SK-MEL-5 (cell line): Measurements from ENCODE around the gene DNAH14. TPM values are rescaled to one million over a fixed set of nuclear protein-coding genes. Genes with fewer than 3 reads are reported as not detected.

Experiments
- DNase-seq: peaks from one replicate; pipeline ENCODE4 v3.0.0-alpha.2; 2016; ENCODE audit warnings: low read depth, low spot score
- in situ Hi-C: cut with HindIII; loops from 2 replicates; pipeline ENCODE4 v1.10.0; 2016; ENCODE audit warnings: low sequenced_read_pairs, high pct_unique_total_duplicates, low pct_unique_long_range_greater_than_20kb
- total RNA-seq: library from RNA; depleted of rRNA; stranded (reverse); fragments of >200 nt; shearing (Covaris generic); gene quantifications from 2 replicates; pipeline ENCODE4 v1.2.3, GENCODE V29; 2014

The DNAH14 gene
- total RNA-seq, 1 experiment from 2014 or later: 85.4 TPM

- no peak for DNase-seq
- in situ Hi-C loops: no loop called here
These were observed 492.6 kb downstream of the DNAH14 start for GRCh38 chr1:225422031-225422605.

- in situ Hi-C loops: no loop called here
- no peak for DNase-seq
These were observed 493.5 kb downstream of the DNAH14 start for GRCh38 chr1:225422795-225423517.

DNA sequence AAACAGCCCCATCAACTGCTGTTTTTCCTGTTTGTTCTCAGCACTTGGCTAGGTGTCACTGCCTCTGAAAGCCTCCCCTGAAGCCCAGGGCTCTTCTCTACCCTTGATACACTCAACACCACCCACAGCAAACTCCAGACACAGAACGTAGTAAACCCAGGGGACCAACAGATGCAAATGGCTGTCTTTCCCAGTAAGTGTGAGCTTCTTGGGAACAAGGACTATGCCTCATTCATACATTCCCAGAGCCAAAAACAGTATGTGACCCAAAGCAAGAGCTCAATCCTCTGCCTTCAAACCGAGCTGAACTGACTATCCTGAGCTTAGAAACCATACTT lies 494.0 kb downstream of the DNAH14 start:
- in situ Hi-C loops: no loop called here
- no peak for DNase-seq

DNA sequence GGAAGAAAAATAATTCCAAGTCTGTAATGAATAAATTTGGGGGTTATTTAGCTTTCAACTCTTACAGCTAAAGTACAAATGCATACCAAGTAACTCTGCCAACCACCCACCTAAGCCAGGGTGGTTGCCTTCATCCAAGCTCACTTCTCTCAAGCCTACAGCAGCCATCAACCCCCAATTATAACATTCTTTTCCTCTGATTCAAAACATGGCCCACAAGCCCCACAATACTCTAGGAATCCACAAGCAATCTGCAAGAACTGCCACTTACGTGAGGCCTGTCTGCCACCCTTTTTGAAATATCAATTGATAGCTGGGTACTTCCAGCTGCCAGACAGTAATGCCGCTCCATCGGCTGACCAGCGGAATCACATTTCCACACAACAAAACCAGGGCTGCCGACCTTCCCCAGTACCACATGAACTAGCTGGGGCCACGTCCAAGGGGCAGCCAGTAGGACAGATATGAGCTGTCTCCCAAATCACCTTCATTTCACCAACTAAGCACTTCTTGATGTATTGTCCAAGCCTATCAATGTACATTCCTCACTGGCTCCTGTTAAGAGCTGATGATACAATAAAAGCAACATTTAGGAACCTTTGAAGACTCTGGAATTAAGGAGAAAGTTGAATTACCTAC lies 495.2 kb downstream of the DNAH14 start:
- DNase-seq: no peak
- in situ Hi-C loops: no loop called here

- no peak for DNase-seq
- in situ Hi-C loops: no loop called here
These were observed 495.8 kb downstream of the DNAH14 start for GRCh38 chr1:225425201-225425786.

GRCh38 chr1:225426395-225427234 lies 497.1 kb downstream of the DNAH14 start:
- DNase-seq: no peak
- in situ Hi-C loops: no loop called here

DNA sequence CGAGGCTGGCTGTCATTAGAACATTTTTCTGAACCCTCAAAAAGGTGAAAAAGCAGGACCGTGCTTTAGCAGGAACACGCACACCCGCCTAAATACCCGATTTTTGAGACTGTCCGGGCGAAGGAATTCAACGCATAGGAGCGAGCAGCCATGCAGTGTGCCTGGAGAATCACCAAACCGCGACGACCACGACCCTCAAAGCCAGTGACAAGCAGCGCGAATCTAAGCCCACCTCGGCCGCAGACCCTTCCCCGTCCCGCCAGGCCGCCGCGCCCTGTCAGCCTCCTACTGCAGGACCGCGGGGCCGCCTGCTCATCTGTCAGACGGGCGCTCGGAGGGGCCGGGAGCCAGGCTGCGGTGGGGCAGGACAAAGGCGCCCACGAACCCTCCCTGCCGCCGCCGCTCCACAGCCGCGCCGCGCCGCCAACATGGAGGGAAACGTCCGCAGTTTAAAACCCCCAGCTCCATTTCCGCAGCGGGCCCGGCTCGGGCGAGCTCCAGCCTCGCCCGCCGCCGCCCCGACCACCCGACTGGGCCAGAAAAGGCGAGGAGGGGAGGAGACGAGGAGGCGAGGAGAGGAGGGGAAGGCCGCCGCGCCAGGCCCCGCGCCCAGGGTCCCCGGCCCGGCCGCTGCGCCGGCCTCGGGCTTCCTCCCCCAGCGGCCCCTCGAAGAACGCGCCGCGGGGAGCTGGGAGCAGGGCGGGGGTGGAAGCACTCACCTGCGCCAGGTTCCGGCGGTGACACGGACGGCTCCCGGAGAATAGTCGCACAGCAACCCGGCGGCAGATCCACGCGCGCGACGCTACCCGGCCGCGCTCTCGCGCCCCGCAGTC lies 498.0 kb downstream of the DNAH14 start, which contains the start of gene LBR:
Gene LBR, minus strand, starts transcription at position 804 of the 833 bp plus-strand sequence. CDS start 3,963 bp downstream, outside the sequence.
- no peak for DNase-seq
- in situ Hi-C loops: no loop called here

DNA sequence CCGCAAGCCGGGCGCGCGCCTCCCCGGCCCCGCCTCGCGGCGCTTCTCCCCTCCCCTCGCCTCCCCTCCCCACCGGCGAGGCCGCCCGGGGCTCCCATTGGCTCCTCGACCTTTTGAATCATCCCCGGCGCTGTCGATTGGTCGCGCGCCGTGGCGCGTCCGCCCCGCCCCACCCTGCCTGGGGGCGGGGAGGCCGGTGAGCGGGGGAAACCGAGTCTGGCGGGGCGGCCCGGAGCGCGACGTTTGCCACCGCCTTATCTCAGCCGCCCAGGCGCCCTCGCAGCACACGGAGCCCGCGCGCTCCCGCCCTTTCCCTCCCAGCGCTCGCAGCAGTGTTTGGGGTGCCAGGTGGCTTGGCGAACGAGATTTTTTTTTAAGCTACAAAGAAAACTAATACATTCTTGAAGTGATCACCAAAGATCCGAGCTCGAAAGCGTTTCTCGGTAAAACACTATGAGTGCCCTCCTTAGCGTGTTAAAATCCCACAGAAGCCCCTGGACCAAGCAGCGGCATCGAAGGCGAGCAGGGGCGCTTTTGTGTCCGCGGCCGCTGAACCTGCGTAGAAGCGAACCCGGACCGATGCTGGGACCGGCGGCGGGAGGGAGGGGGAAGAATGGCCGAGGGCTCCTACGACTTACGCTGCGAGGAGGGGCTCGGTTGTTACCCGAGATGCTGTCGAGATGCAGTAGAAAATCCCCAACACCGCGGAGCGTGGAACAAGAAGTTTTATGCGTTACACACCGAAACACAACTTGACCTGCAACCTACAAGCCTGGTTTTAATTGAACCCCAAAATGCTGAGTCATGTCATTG lies 498.8 kb downstream of the DNAH14 start:
- peak; percentile 91 for DNase-seq
- in situ Hi-C loops: no loop called here

DNA sequence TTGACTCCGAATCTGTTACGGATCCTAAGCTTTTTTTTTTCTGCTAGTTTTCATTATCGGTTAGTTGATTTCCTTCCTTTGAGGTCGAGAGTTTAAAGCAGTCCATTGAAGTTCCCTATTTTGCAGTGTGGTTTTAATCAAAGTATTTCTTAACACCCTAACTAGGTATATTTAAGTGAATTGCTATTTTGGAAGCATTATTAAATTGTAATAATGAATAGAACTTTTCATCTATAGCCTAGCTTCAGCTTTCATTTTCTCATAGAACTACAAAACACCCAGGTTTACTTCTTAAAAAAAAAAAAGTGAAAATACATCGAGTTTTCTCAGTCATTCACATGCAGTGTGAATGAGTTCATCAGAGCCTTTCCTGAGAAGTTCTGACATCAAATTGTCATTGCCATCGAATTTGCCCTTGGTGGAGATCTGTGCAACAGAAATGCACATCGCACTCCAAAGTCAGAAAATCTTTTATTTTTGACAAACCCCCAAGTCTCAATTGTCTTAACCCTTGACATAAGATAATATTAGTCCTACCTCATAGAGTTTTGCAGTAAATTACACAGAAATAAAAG lies 499.5 kb downstream of the DNAH14 start:
- in situ Hi-C loops: no loop called here

GRCh38 chr1:225430301-225430700 lies 500.8 kb downstream of the DNAH14 start:
- DNase-seq: no peak
- in situ Hi-C loops: no loop called here

More for the DNA sequence above, 499.5 kb downstream of the DNAH14 start:
- no peak for DNase-seq

DNA sequence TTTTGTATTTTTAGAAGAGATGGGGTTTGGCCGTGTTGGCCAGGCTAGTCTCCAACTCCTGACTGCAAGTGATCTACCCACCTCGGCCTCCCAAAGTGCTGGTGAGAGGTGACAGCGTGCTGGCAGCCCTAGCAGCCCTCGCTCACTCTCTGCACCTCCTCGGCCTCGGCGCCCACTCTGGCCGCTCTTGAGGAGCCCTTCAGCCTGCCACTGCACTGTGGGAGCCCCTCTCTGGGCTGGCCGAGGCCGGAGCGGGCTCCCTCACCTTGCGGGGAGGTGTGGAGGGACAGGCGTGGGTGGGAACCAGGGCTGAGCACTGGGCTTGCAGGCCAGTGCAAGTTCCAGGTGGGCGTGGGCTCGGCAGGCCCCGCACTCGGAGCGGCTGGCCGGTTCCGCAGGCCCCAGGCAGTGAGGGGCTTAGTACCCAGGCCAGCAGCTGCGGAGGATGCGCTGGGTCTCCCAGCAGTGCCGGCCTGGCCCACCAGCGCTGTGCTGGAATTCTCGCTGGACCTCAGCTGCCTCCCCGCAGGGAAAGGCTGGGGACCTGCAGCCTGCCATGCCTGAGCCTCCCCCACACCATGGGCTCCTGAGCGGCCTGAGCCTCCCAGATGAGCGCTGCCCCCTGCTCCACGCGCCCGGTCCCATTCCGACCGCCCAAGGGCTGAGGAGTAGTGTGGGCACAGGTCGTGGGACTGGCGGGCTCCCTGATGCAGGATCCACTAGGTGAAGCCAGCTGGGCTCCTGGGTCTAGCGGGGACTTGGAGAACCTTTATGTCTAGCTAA lies 501.8 kb downstream of the DNAH14 start:
- no peak for DNase-seq
- in situ Hi-C loops: no loop called here

- DNase-seq: no peak
- in situ Hi-C loops: no loop called here
These were observed 504.6 kb downstream of the DNAH14 start for GRCh38 chr1:225434046-225434445.

GRCh38 chr1:225435076-225435475 lies 505.6 kb downstream of the DNAH14 start:
- in situ Hi-C loops: no loop called here

DNA sequence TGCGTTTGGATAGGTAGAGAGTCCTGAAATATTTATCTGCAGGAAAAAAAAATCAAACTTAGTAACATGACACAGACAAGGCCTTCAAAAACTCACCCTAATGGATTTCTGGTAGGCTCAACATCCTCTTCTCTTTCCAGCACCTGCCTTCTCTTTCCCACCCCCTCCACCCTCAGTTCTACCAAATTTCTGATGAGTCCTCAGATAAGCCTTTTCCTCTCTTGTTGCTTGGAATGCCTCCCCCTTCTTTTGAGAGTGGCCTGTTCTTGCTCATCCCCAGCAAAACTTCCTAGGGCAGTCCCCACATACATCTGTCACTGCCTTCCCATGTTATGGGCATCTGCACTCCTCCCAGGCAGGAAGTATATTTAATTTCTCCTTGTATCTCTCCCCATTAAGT lies 506.0 kb downstream of the DNAH14 start:
- DNase-seq: no peak
- in situ Hi-C loops: no loop called here

More at GRCh38 chr1:225435076-225435475, 505.6 kb downstream of the DNAH14 start:
- no peak for DNase-seq

- in situ Hi-C loops: no loop called here
- no peak for DNase-seq
These were observed 506.5 kb downstream of the DNAH14 start for GRCh38 chr1:225435957-225436392.
